ENCODE measurements around the gene CCDC187. TPM values are rescaled to one million over a fixed set of nuclear protein-coding genes. Genes with fewer than 3 reads are reported as not detected.

Gene CCDC187
- polyA plus RNA-seq, 3 donors = not detected

DNA sequence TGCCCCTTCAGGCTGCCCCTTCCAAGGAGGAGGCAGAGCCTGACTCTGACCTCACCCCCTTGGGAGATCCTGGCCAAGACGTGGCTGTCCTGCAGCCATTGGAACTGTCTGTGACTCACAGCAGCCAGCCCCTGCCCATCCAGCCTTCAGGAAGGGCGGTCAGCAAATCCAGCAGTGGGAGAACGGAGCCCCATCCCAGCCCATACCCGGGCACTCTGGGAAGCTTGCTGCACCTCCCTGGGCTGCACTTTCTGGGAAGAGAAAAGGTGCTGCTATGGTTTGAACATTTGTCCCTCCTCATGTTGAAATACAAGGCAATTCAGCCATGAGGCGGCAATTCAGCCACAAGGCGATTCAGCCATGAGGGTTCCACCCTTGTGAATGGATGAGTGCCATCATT is 24.4 kb downstream of the CCDC187 start:
- H3K9me3 Mint-ChIP-seq = peaks cover 0 to 2% (median 0%) of the 10 kb centered on the region in 7 donors
- H3K27me3 Mint-ChIP-seq (ENCODE audit: low read depth in 3 of 3) = peaks cover 7 to 23% (median 15%) of the 10 kb centered on the region in 3 donors
- Histone ChIP-seq H3K4me2 (replicated peaks; ENCODE audit: extremely low read depth, low read length, poor library complexity, severe bottlenecking) (no peak overlapping the region), H3K9me3 (replicated peaks in 1 of 2; ENCODE audit: control insufficient read depth in 1 of 2, insufficient read depth in 1 of 2, low read length in 2 of 2) (no peaks in the 10 kb centered on the region), H3K27ac (ENCODE audit: low read depth in 1 of 2, low read length in 2 of 2) (no peak overlapping the region), H4K20me1 (ENCODE audit: insufficient read depth, low read length) (no peaks in the 10 kb centered on the region), H3K9ac (ENCODE audit: insufficient read depth, low read length, poor library complexity, severe bottlenecking) (no peak overlapping the region), H3K4me1 (ENCODE audit: control insufficient read depth in 1 of 2, insufficient read depth in 2 of 2, low read length in 2 of 2) (no peaks in the 10 kb centered on the region), H3K27me3 (ENCODE audit: control insufficient read depth in 2 of 2, insufficient read depth in 2 of 2, low read length in 2 of 2) (no peaks in the 10 kb centered on the region), H3K36me3 (replicated peaks in 1 of 2; ENCODE audit: control insufficient read depth in 1 of 2, insufficient read depth in 2 of 2, low read length in 2 of 2) (no peaks in the 10 kb centered on the region), H3K4me3 (replicated peaks in 1 of 3; ENCODE audit: low read depth in 2 of 3, low read length in 3 of 3) (no peak overlapping the region), H2AFZ (ENCODE audit: insufficient read depth, low read depth, low read length, poor library complexity, severe bottlenecking) (no peak overlapping the region), H3K79me2 (ENCODE audit: insufficient read depth, low read length) (no peaks in the 10 kb centered on the region)
- 94% methylated on average over 4 of the region's 6 CpGs for WGBS (ENCODE audit: insufficient coverage)
- no peak overlapping the region for H3K27ac Mint-ChIP-seq
- no peaks in the 10 kb centered on the region for H3K4me1 Mint-ChIP-seq
- no peak overlapping the region for H3K4me3 Mint-ChIP-seq
- no peak for DNase-seq
- TF ChIP-seq, protein P1, sequence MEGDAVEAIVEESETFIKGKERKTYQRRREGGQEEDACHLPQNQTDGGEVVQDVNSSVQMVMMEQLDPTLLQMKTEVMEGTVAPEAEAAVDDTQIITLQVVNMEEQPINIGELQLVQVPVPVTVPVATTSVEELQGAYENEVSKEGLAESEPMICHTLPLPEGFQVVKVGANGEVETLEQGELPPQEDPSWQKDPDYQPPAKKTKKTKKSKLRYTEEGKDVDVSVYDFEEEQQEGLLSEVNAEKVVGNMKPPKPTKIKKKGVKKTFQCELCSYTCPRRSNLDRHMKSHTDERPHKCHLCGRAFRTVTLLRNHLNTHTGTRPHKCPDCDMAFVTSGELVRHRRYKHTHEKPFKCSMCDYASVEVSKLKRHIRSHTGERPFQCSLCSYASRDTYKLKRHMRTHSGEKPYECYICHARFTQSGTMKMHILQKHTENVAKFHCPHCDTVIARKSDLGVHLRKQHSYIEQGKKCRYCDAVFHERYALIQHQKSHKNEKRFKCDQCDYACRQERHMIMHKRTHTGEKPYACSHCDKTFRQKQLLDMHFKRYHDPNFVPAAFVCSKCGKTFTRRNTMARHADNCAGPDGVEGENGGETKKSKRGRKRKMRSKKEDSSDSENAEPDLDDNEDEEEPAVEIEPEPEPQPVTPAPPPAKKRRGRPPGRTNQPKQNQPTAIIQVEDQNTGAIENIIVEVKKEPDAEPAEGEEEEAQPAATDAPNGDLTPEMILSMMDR (IDR thresholded peaks at IDR 0.05) = no peak
- intact Hi-C loops (cut with micrococcal nuclease) = no loop called here
- H3K36me3 Mint-ChIP-seq = no peaks in the 10 kb centered on the region

DNA sequence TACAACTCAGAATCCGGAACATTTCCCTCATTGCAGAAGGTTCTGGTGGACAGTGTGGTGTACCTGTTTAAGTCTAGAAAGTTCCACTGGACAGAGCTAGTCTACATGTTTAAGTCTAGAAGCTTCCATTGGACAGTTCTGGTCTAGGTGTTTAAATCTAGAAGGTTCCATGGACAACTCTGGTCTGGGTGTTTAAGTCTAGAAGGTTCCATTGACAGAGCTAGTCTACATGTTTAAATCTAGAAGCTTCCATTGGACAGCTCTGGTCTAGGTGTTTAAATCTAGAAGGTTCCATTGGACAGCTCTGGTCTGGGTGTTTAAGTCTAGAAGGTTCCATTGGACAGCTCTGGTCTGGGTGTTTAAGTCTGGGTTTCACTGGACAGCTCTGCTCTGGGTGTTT is 25.0 kb downstream of the CCDC187 start:
- Mint-ChIP-seq H3K36me3 (no peaks in the 10 kb centered on the region), H3K27ac (no peak overlapping the region), H3K4me1 (no peaks in the 10 kb centered on the region), H3K27me3 (ENCODE audit: low read depth in 3 of 3) (peaks cover 6 to 23% (median 15%) of the 10 kb centered on the region in 3 donors), H3K9me3 (peaks cover 0 to 2% (median 0%) of the 10 kb centered on the region in 7 donors), H3K4me3 (no peak overlapping the region)
- no peak for DNase-seq
- H3K79me2 ChIP-seq (ENCODE audit: insufficient read depth, low read length) = no peaks in the 10 kb centered on the region
- H3K4me3 ChIP-seq (replicated peaks in 1 of 3; ENCODE audit: low read depth in 2 of 3, low read length in 3 of 3) = no peak overlapping the region
- no peaks in the 10 kb centered on the region for H4K20me1 ChIP-seq (ENCODE audit: insufficient read depth, low read length)
- no peaks in the 10 kb centered on the region for H3K9me3 ChIP-seq (replicated peaks in 1 of 2; ENCODE audit: control insufficient read depth in 1 of 2, insufficient read depth in 1 of 2, low read length in 2 of 2)
- no peaks in the 10 kb centered on the region for H3K27me3 ChIP-seq (ENCODE audit: control insufficient read depth in 2 of 2, insufficient read depth in 2 of 2, low read length in 2 of 2)
- H3K4me1 ChIP-seq (ENCODE audit: control insufficient read depth in 1 of 2, insufficient read depth in 2 of 2, low read length in 2 of 2) = no peaks in the 10 kb centered on the region
- TF ChIP-seq, protein P1 (IDR thresholded peaks at IDR 0.05) = no peak
- no peak overlapping the region for H2AFZ ChIP-seq (ENCODE audit: insufficient read depth, low read depth, low read length, poor library complexity, severe bottlenecking)
- intact Hi-C loops (cut with micrococcal nuclease) = no loop called here
- no peak overlapping the region for H3K4me2 ChIP-seq (replicated peaks; ENCODE audit: extremely low read depth, low read length, poor library complexity, severe bottlenecking)
- WGBS (ENCODE audit: insufficient coverage) = no CpG with 5 or more reads among the region's 1 CpG
- no peak overlapping the region for H3K9ac ChIP-seq (ENCODE audit: insufficient read depth, low read length, poor library complexity, severe bottlenecking)
- no peaks in the 10 kb centered on the region for H3K36me3 ChIP-seq (replicated peaks in 1 of 2; ENCODE audit: control insufficient read depth in 1 of 2, insufficient read depth in 2 of 2, low read length in 2 of 2)
- no peak overlapping the region for H3K27ac ChIP-seq (ENCODE audit: low read depth in 1 of 2, low read length in 2 of 2)
